SK-N-SH (cell line): ENCODE data around the gene ENOX1.

Experiments
- EP300 ChIP-seq, 2 experiments: IDR thresholded peaks; 2 replicates each; pipeline versions ENCODE4 v1.4.0 to v1.6.1; 2012; ENCODE audit warnings: borderline replicate concordance in 1 of 2, low read depth in 1 of 2, low read length in 1 of 2
- NRF1 ChIP-seq: IDR thresholded peaks from 2 replicates; pipeline ENCODE4 v1.6.1; 2012; ENCODE audit warnings: low read depth, mild to moderate bottlenecking, low read length
- POLR2AphosphoS5 ChIP-seq: IDR thresholded peaks from 2 replicates; pipeline ENCODE4 v1.6.1; 2012; ENCODE audit warnings: low read depth, low read length
- TCF12 ChIP-seq: IDR thresholded peaks from 2 replicates; pipeline ENCODE4 v1.4.0; 2012
- TF ChIP-seq, protein P1 (sequence below): fragments of 200-600 bp; sonication (generic); IDR thresholded peaks from 2 replicates; pipeline ENCODE4 v1.6.1; 2017; ENCODE audit warnings: antibody characterized with exemption, mild to moderate bottlenecking, moderate library complexity
- TF ChIP-seq, protein P2 (sequence below): fragments of 150-350 bp; IDR thresholded peaks from 2 replicates; pipeline ENCODE4 v1.6.1; 2017; ENCODE audit warnings: antibody characterized with exemption, low read length, low read depth, borderline replicate concordance
- TF ChIP-seq, protein P3 (sequence below): IDR thresholded peaks from 2 replicates; pipeline ENCODE4 v1.4.0; 2012; ENCODE audit warnings: low read depth, borderline replicate concordance
- TF ChIP-seq, protein P4 (sequence below): IDR thresholded peaks from 2 replicates; pipeline ENCODE4 v1.6.1; 2012; ENCODE audit warnings: mild to moderate bottlenecking, low read depth, low read length, moderate library complexity
- TF ChIP-seq, protein P5 (sequence below): IDR thresholded peaks from 2 replicates; pipeline ENCODE4 v1.4.0; 2012; ENCODE audit warnings: low read depth

DNA sequence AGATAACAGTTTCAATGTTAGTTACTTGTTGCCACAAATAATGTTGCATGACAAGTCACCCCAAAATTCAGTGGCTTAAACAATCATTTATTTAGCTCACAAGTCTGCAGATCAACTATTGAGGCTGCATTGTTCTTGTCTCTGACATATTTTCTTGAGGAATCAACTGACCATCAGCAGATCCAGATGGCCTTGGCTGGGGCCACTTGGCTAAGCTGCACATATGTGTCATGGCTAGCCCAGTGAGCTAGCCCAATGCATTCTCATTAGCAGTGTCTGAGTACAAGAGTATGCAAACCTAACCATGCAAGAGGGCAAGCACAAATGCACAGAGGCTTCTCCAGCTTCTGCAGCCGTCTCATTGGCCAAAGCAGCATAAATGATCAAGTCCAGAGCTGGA lies 583.0 kb downstream of the ENOX1 start:
- TF ChIP-seq EP300 (IDR thresholded peaks at IDR 0.05; ENCODE audit: borderline replicate concordance in 1 of 2, low read depth in 1 of 2, low read length in 1 of 2) (no peak), POLR2AphosphoS5 (no peak), NRF1 (no peak), TCF12 (no peak)
- TF ChIP-seq, protein P1, sequence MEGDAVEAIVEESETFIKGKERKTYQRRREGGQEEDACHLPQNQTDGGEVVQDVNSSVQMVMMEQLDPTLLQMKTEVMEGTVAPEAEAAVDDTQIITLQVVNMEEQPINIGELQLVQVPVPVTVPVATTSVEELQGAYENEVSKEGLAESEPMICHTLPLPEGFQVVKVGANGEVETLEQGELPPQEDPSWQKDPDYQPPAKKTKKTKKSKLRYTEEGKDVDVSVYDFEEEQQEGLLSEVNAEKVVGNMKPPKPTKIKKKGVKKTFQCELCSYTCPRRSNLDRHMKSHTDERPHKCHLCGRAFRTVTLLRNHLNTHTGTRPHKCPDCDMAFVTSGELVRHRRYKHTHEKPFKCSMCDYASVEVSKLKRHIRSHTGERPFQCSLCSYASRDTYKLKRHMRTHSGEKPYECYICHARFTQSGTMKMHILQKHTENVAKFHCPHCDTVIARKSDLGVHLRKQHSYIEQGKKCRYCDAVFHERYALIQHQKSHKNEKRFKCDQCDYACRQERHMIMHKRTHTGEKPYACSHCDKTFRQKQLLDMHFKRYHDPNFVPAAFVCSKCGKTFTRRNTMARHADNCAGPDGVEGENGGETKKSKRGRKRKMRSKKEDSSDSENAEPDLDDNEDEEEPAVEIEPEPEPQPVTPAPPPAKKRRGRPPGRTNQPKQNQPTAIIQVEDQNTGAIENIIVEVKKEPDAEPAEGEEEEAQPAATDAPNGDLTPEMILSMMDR: no peak
- TF ChIP-seq, protein P2, sequence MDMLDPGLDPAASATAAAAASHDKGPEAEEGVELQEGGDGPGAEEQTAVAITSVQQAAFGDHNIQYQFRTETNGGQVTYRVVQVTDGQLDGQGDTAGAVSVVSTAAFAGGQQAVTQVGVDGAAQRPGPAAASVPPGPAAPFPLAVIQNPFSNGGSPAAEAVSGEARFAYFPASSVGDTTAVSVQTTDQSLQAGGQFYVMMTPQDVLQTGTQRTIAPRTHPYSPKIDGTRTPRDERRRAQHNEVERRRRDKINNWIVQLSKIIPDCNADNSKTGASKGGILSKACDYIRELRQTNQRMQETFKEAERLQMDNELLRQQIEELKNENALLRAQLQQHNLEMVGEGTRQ: no peak
- TF ChIP-seq, protein P3, sequence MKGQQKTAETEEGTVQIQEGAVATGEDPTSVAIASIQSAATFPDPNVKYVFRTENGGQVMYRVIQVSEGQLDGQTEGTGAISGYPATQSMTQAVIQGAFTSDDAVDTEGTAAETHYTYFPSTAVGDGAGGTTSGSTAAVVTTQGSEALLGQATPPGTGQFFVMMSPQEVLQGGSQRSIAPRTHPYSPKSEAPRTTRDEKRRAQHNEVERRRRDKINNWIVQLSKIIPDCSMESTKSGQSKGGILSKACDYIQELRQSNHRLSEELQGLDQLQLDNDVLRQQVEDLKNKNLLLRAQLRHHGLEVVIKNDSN: no peak
- TF ChIP-seq, protein P4, sequence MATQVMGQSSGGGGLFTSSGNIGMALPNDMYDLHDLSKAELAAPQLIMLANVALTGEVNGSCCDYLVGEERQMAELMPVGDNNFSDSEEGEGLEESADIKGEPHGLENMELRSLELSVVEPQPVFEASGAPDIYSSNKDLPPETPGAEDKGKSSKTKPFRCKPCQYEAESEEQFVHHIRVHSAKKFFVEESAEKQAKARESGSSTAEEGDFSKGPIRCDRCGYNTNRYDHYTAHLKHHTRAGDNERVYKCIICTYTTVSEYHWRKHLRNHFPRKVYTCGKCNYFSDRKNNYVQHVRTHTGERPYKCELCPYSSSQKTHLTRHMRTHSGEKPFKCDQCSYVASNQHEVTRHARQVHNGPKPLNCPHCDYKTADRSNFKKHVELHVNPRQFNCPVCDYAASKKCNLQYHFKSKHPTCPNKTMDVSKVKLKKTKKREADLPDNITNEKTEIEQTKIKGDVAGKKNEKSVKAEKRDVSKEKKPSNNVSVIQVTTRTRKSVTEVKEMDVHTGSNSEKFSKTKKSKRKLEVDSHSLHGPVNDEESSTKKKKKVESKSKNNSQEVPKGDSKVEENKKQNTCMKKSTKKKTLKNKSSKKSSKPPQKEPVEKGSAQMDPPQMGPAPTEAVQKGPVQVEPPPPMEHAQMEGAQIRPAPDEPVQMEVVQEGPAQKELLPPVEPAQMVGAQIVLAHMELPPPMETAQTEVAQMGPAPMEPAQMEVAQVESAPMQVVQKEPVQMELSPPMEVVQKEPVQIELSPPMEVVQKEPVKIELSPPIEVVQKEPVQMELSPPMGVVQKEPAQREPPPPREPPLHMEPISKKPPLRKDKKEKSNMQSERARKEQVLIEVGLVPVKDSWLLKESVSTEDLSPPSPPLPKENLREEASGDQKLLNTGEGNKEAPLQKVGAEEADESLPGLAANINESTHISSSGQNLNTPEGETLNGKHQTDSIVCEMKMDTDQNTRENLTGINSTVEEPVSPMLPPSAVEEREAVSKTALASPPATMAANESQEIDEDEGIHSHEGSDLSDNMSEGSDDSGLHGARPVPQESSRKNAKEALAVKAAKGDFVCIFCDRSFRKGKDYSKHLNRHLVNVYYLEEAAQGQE: no peak
- TF ChIP-seq, protein P5, sequence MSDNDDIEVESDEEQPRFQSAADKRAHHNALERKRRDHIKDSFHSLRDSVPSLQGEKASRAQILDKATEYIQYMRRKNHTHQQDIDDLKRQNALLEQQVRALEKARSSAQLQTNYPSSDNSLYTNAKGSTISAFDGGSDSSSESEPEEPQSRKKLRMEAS: no peak
